Smooth muscle cell (in vitro differentiated cells): ENCODE data around the gene SCTR. TPM values are rescaled to one million over a fixed set of nuclear protein-coding genes. Genes with fewer than 3 reads are reported as not detected.

Experiments used
- DNase-seq: peaks from one replicate; lab custom pipeline; 2025; ENCODE audit not compliant: unreplicated experiment; lab: John Stamatoyannopoulos, UW
- H2AFZ ChIP-seq: fragments of 200-600 bp; sonication (generic); 2 replicates; pipeline ENCODE4 v1.6.0; 2016; ENCODE audit warnings: antibody characterized with exemption, low read depth, mild to moderate bottlenecking
- H3F3A ChIP-seq: fragments of 200-600 bp; sonication (generic); 2 replicates; pipeline ENCODE4 v1.6.0; 2017; ENCODE audit warnings: antibody characterized with exemption, low read depth
- H3K27ac ChIP-seq: fragments of 200-600 bp; sonication (generic); 2 replicates; pipeline ENCODE4 v1.5.1; 2016; ENCODE audit warnings: low read depth, mild to moderate bottlenecking
- H3K27me3 ChIP-seq: fragments of 200-600 bp; sonication (generic); 2 replicates; pipeline ENCODE4 v1.6.1; 2016; ENCODE audit warnings: low read depth, mild to moderate bottlenecking
- H3K36me3 ChIP-seq: fragments of 200-600 bp; sonication (generic); 2 replicates; pipeline ENCODE4 v1.5.1; 2016; ENCODE audit warnings: low read depth
- H3K4me1 ChIP-seq: fragments of 200-600 bp; sonication (generic); 2 replicates; pipeline ENCODE4 v1.5.1; 2016; ENCODE audit warnings: low read depth
- H3K4me2 ChIP-seq: fragments of 200-600 bp; sonication (generic); 2 replicates; pipeline ENCODE4 v1.6.0; 2016; ENCODE audit warnings: mild to moderate bottlenecking
- H3K4me3 ChIP-seq: fragments of 200-600 bp; sonication (generic); 2 replicates; pipeline ENCODE4 v1.5.1; 2016; ENCODE audit warnings: mild to moderate bottlenecking
- H3K79me2 ChIP-seq: fragments of 200-600 bp; sonication (generic); 2 replicates; pipeline ENCODE4 v1.6.0; 2016; ENCODE audit warnings: low read depth, mild to moderate bottlenecking
- H3K9ac ChIP-seq: fragments of 200-600 bp; sonication (generic); 2 replicates; pipeline ENCODE4 v1.6.0; 2016; ENCODE audit warnings: low read depth
- H3K9me3 ChIP-seq: fragments of 200-600 bp; sonication (generic); replicated peaks from 2 replicates; pipeline ENCODE4 v1.5.1; 2016; ENCODE audit warnings: low read depth
- H4K20me1 ChIP-seq: fragments of 200-600 bp; sonication (generic); 2 replicates; pipeline ENCODE4 v1.6.0; 2016; ENCODE audit warnings: low read depth
- CTCF ChIP-seq: fragments of 200-600 bp; sonication (generic); IDR thresholded peaks from 2 replicates; pipeline ENCODE4 v1.5.1; 2017; ENCODE audit warnings: borderline replicate concordance, mild to moderate bottlenecking, antibody characterized with exemption; ENCODE audit not compliant: insufficient read depth, poor library complexity, severe bottlenecking
- WGBS: methylation state at CpG from one replicate; pipeline ENCODE4 v1.1.7; 2016; ENCODE audit warnings: low lambda C conversion rate; 5-methylcytosine and 5-hydroxymethylcytosine counted together
- polyA plus RNA-seq: library from polyadenylated mRNA; unstranded; fragments of >200 nt; fragmentation: Nextera tagmentation; extraction: Ambion mirVana; gene quantifications from 2 replicates; pipeline ENCODE4 v1.2.1, GENCODE V29; 2016
- total RNA-seq: library from RNA; depleted of rRNA; stranded (reverse); fragments of >200 nt; gene quantifications from 2 replicates; pipeline ENCODE4 v1.2.3, GENCODE V29; 2014

Gene SCTR
- total and polyA plus RNA-seq, 2 experiments from 2014 or later = not detected

GRCh38 chr2:119435953-119436297 is 88.4 kb downstream of the SCTR start:
- H2AFZ ChIP-seq = no peak overlapping the region
- no peak overlapping the region for H3K4me3 ChIP-seq
- H3K9ac ChIP-seq = no peak overlapping the region
- WGBS = 94% methylated on average over 6 of the region's 7 CpGs
- H4K20me1 ChIP-seq = no peaks in the 10 kb centered on the region
- H3K27ac ChIP-seq = no peak overlapping the region
- H3K79me2 ChIP-seq = no peaks in the 10 kb centered on the region
- H3F3A ChIP-seq = no peaks in the 10 kb centered on the region
- H3K4me1 ChIP-seq = peaks cover 5% of the 10 kb centered on the region
- H3K4me2 ChIP-seq = no peak overlapping the region
- no peaks in the 10 kb centered on the region for H3K9me3 ChIP-seq
- no peaks in the 10 kb centered on the region for H3K27me3 ChIP-seq
- no peak for TF ChIP-seq CTCF
- DNase-seq = no peak
- H3K36me3 ChIP-seq = no peaks in the 10 kb centered on the region

GRCh38 chr2:119435081-119435952 is 89.0 kb downstream of the SCTR start:
- peaks cover 6% of the 10 kb centered on the region for H3K4me1 ChIP-seq
- no peak for TF ChIP-seq CTCF
- H3K27ac ChIP-seq = no peak overlapping the region
- no peaks in the 10 kb centered on the region for H3K36me3 ChIP-seq
- H3K9me3 ChIP-seq = no peaks in the 10 kb centered on the region
- peaks cover 4% of the 10 kb centered on the region for H3F3A ChIP-seq
- H3K4me3 ChIP-seq = no peak overlapping the region
- H4K20me1 ChIP-seq = no peaks in the 10 kb centered on the region
- H3K27me3 ChIP-seq = no peaks in the 10 kb centered on the region
- WGBS = 86% methylated on average over 6 of the region's 6 CpGs
- H2AFZ ChIP-seq = no peak overlapping the region
- no peak overlapping the region for H3K4me2 ChIP-seq
- H3K9ac ChIP-seq = no peak overlapping the region
- H3K79me2 ChIP-seq = no peaks in the 10 kb centered on the region
- no peak for DNase-seq

- H3K79me2 ChIP-seq = no peaks in the 10 kb centered on the region
- H3K27me3 ChIP-seq = no peaks in the 10 kb centered on the region
- DNase-seq = no peak
- no peak overlapping the region for H3K4me2 ChIP-seq
- no peak overlapping the region for H3K9ac ChIP-seq
- no peak overlapping the region for H3K4me3 ChIP-seq
- H3F3A ChIP-seq = peaks cover 4% of the 10 kb centered on the region
- no peaks in the 10 kb centered on the region for H3K9me3 ChIP-seq
- no peak for TF ChIP-seq CTCF
- peaks cover 6% of the 10 kb centered on the region for H3K4me1 ChIP-seq
- H3K27ac ChIP-seq = no peak overlapping the region
- H3K36me3 ChIP-seq = no peaks in the 10 kb centered on the region
- no peak overlapping the region for H2AFZ ChIP-seq
- no peaks in the 10 kb centered on the region for H4K20me1 ChIP-seq
- WGBS = 79% methylated on average over 6 of the region's 6 CpGs
Measured at GRCh38 chr2:119434664-119435063, 89.6 kb downstream of the SCTR start.
